Thymus (tissue), 11 donors: Measurements from ENCODE around the gene MBLAC1. TPM values are rescaled to one million over a fixed set of nuclear protein-coding genes. Genes with fewer than 3 reads are reported as not detected.
A peak's percentile ranks its signal among the peaks of the same experiment; 100 is the strongest.

Source experiments
- DNase-seq, 9 donors: peaks; one replicate each; pipeline ENCODE4 v3.0.0-alpha.2; 2013; ENCODE audit warnings: low spot score in 9 of 9, low read depth in 6 of 9, missing footprints in 1 of 9
- H3K27ac ChIP-seq, 2 donors: one replicate each; pipeline ENCODE4 v1.5.1; 2013; ENCODE audit warnings: control low read depth in 1 of 2, low read depth in 1 of 2, low read length in 1 of 2, mild to moderate bottlenecking in 1 of 2, moderate library complexity in 1 of 2
- H3K27me3 ChIP-seq, 2 donors: one replicate each; pipeline ENCODE4 v1.5.1; 2013; ENCODE audit warnings: low read length in 1 of 2; ENCODE audit not compliant: control insufficient read depth in 2 of 2, insufficient read depth in 1 of 2
- H3K36me3 ChIP-seq, 2 donors: one replicate each; pipeline ENCODE4 v1.5.1; 2013; ENCODE audit warnings: low read length in 1 of 2, mild to moderate bottlenecking in 1 of 2, moderate library complexity in 1 of 2; ENCODE audit not compliant: control insufficient read depth in 2 of 2, insufficient read depth in 2 of 2
- H3K4me1 ChIP-seq, 2 donors: one replicate each; pipeline ENCODE4 v1.5.1; 2013; ENCODE audit warnings: low read length in 2 of 2; ENCODE audit not compliant: control insufficient read depth in 2 of 2, insufficient read depth in 2 of 2
- H3K4me3 ChIP-seq, 2 donors: one replicate each; pipeline ENCODE4 v1.5.1; 2013; ENCODE audit warnings: low read length in 2 of 2, control low read depth in 1 of 2, mild to moderate bottlenecking in 1 of 2
- H3K9me3 ChIP-seq, 2 donors: one replicate each; pipeline ENCODE4 v1.5.1; 2013; ENCODE audit warnings: low read length in 1 of 2, mild to moderate bottlenecking in 1 of 2; ENCODE audit not compliant: control insufficient read depth in 2 of 2, insufficient read depth in 1 of 2
- WGBS: extraction: QIAGEN DNeasy Blood & Tissue Kit; methylation state at CpG from one replicate; pipeline ENCODE4 v1.1.7; 2013; 5-methylcytosine and 5-hydroxymethylcytosine counted together
- polyA plus RNA-seq: library from polyadenylated mRNA; stranded (reverse); fragments of 200-250 nt; gene quantifications from one replicate; pipeline ENCODE4 v1.2.3, GENCODE V29; 2013
- total RNA-seq: library from RNA; stranded (reverse); fragments of 120-200 nt; gene quantifications from one replicate; pipeline ENCODE4 v1.2.4, GENCODE V29; 2013
- donor health status: healthy.

Gene MBLAC1
- total and polyA plus RNA-seq, 2 donors, result 2.0 to 3.1 TPM

DNA sequence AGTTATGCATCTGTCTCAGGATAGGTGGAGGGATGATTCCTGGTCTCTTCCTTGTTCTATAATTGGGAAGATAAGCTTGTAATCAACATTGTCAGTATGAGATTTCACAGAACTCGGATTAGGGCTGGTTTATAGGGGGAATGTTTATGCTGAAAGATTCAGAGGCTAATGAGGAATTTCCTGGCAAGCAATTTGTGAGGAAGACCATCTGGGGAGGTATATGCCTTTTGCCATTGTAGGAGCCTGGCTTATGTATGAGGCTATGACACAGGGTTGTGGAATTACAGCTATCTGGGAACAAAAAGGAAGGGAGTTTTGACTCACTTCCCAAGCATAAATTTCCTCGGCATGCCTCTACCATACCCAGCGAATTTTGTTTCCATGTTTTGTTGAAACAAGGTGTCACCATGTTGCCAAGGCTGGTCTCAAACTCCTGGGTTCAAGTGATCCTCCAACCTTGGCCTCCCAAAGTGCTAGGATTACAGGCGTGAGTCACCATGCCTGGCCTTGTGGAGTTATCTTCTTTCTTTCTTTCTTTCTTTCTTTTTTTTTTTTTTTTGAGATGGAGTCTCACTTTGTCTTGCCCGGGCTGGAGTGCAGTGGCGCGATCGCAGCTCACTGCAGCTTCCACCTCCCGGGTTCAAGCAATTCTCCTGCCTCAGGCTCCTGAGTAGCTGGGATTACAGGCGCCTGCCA, 39.6 kb upstream of the MBLAC1 start:
- no peak for DNase-seq
- 98% methylated on average over 10 of the region's 10 CpGs for WGBS
- Histone ChIP-seq H3K4me3 (no peak overlapping the region), H3K9me3 (peaks cover 0 to 4% of the 10 kb centered on the region in 2 donors), H3K27ac (no peak overlapping the region), H3K27me3 (peaks cover 5 to 30% of the 10 kb centered on the region in 2 donors), H3K4me1 (peaks cover 14 to 24% of the 10 kb centered on the region in 2 donors), H3K36me3 (peaks cover 19 to 20% of the 10 kb centered on the region in 2 donors)

DNA sequence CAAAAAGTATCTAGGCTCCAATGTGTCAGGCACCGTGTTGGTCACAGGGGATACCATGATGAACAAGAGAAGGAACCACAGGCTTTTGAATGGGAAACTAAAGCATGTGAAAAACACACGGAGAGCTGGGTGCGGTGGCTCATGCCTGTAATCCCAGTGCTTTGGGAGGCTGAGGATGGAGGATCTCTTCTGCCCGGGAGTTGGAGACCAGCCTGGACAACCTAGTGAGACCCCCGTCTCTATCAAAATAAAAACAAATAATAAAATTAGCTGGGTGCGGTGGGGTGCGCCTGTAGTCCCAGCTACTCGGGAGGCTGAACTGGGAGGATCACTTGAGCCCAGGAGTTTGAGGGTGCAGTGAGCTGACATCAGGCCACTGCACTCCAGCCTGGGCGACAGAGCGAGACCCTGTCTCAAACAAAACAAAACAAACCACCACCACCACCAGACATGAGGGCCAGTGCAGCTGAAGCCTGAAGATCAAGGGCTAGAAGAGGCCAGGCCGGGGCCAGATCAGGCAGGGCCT, 38.6 kb upstream of the MBLAC1 start:
- DNase-seq, result no peak
- Histone ChIP-seq H3K4me1 (peaks cover 14 to 17% of the 10 kb centered on the region in 2 donors), H3K27me3 (peaks cover 5 to 20% of the 10 kb centered on the region in 2 donors), H3K9me3 (peaks cover 0 to 4% of the 10 kb centered on the region in 2 donors), H3K4me3 (peak overlapping the region; percentile 90 to 99), H3K36me3 (peaks cover 28 to 29% of the 10 kb centered on the region in 2 donors), H3K27ac (peak overlapping the region; percentile 61 to 93)
- 86% methylated on average over 11 of the region's 11 CpGs for WGBS

- whole genome bisulfite sequencing, result under 1% methylated on average over 68 of the region's 68 CpGs
- H3K27me3 ChIP-seq, result peaks cover 3 to 13% of the 10 kb centered on the region in 2 donors
- H3K36me3 ChIP-seq, result peaks cover 35 to 36% of the 10 kb centered on the region in 2 donors
- DNase-seq, result peak in 7 of 9 donors; percentile 54 to 90 (median 75)
- peaks cover 14 to 17% of the 10 kb centered on the region in 2 donors for H3K4me1 ChIP-seq
- H3K9me3 ChIP-seq, result peaks cover 0 to 4% of the 10 kb centered on the region in 2 donors
- peak within 1 kb of the TSS; percentile 84 to 93 for H3K27ac ChIP-seq
- peak within 1 kb of the TSS; percentile 90 to 99 for H3K4me3 ChIP-seq
These were observed 37.9 kb upstream of the MBLAC1 start, which contains the start of gene COPS6 for GRCh38 chr7:100088621-100089457. Gene COPS6 (plus strand): TSS chr7:100088969. CDS start chr7:100088991, 22 bp downstream.

DNA sequence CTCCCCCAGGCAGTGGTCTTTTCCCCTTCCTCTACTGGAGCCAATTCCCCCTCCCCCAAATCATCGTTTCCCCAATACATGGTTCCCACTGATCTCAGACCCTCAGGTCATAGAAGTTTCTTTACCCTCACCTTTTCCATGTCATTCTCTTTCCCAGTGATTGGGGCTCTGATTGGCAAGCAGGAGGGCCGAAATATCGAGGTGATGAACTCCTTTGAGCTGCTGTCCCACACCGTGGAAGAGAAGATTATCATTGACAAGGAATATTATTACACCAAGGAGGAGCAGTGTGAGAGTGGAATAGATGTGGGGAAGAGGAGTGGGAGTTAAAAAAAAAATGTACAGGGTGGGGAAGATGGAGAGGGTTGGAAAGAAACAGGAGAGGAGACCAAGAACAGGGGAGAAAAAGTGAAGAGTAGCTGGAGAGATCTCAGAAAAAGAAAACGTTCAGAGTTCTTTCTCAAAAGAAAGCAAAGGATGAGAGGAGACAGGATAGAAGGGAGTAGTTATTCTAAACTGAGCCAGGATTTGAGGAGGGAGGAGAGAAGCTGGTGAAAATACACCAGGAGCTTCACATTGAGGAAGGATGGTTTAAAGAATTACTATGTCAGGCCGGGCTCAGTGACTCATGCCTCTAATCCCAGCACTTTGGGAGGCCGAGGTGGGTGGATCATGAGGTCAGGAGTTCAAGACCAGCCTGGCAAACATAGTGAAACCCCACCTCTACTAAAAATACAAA, 37.1 kb upstream of the MBLAC1 start:
- Histone ChIP-seq H3K4me1 (peaks cover 14 to 17% of the 10 kb centered on the region in 2 donors), H3K9me3 (peaks cover 0 to 4% of the 10 kb centered on the region in 2 donors), H3K27me3 (peaks cover 0 to 5% of the 10 kb centered on the region in 2 donors), H3K4me3 (peak overlapping the region; percentile 90 to 99), H3K36me3 (peaks cover 41 to 44% of the 10 kb centered on the region in 2 donors), H3K27ac (peak overlapping the region; percentile 84 to 93)
- DNase-seq, result no peak
- 67% methylated on average over 7 of the region's 7 CpGs for WGBS

GRCh38 chr7:100090527-100091410, 36.0 kb upstream of the MBLAC1 start:
- Histone ChIP-seq H3K27ac (no peak overlapping the region), H3K4me1 (peaks cover 14 to 17% of the 10 kb centered on the region in 2 donors), H3K9me3 (peaks cover 0 to 4% of the 10 kb centered on the region in 2 donors), H3K36me3 (peaks cover 51 to 55% of the 10 kb centered on the region in 2 donors), H3K4me3 (no peak overlapping the region), H3K27me3 (peaks cover 0 to 1% of the 10 kb centered on the region in 2 donors)
- DNase-seq, result no peak
- 97% methylated on average over 14 of the region's 14 CpGs for WGBS

DNA sequence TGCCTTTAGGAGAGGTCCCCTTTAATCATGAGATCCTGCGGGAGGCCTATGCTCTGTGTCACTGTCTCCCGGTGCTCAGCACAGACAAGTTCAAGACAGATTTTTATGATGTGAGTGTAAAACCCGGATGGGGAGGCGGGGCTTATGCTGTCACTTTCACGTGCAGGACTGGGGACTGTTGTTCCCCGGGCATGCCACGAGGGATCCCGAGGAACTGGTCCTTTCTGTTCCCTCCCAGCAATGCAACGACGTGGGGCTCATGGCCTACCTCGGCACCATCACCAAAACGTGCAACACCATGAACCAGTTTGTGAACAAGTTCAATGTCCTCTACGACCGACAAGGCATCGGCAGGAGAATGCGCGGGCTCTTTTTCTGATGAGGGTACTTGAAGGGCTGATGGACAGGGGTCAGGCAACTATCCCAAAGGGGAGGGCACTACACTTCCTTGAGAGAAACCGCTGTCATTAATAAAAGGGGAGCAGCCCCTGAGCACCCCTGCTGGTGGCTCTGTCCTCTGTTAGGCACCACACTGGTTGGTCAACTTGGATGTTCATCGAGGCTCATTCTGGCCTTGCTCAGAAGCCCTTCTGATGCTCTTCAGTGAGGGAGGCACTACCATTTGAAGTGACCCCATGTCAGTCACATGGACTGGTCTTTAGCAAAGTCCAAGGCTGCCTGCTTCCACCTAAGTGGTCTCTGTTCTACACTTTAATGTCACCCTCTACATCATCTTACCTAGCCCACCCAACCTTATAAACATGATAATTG, 35.2 kb upstream of the MBLAC1 start:
- no peak overlapping the region for H3K27ac ChIP-seq
- no peak overlapping the region for H3K4me3 ChIP-seq
- peaks cover 14 to 17% of the 10 kb centered on the region in 2 donors for H3K4me1 ChIP-seq
- 93% methylated on average over 19 of the region's 19 CpGs for WGBS
- H3K36me3 ChIP-seq, result peaks cover 59 to 63% of the 10 kb centered on the region in 2 donors
- DNase-seq, result no peak
- no peaks in the 10 kb centered on the region for H3K27me3 ChIP-seq
- H3K9me3 ChIP-seq, result peaks cover 0 to 8% of the 10 kb centered on the region in 2 donors

DNA sequence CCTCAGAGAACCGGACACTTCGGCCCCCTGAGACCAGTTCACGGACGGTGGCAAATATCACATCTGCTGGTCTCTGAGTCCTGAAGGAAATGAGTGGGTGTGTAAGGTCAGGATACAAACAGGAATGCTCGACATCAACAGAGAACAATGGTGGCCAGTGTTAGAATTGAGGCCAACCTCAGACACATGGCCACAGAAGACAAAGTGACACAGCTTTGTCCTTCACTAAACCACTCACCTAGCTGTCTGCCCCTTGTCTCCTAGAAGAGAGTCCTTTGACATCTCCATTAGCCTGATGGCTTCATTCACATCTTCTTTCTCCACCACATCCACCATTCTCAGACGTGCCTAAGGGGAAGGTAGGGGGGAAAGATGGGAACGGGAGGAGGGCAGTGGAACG, 33.7 kb upstream of the MBLAC1 start:
- DNase-seq, result no peak
- Histone ChIP-seq H3K4me1 (peaks cover 11 to 17% of the 10 kb centered on the region in 2 donors), H3K27ac (no peak overlapping the region), H3K36me3 (peaks cover 70 to 76% of the 10 kb centered on the region in 2 donors), H3K27me3 (no peaks in the 10 kb centered on the region), H3K9me3 (peaks cover 0 to 8% of the 10 kb centered on the region in 2 donors), H3K4me3 (no peak overlapping the region)
- WGBS, result 93% methylated on average over 8 of the region's 8 CpGs
